Heart right ventricle (tissue), 16 donors: Measurements from ENCODE around the gene CKAP2L. TPM values are rescaled to one million over a fixed set of nuclear protein-coding genes. Genes with fewer than 3 reads are reported as not detected.
A peak's percentile ranks its signal among the peaks of the same experiment; 100 is the strongest.

Experiments
- ATAC-seq, 8 donors: fragments of 200-7000 bp; cut with Tn5 transposase; one replicate each; pipeline ENCODE4 v1.9.1; 2020; ENCODE audit warnings: mild to moderate bottlenecking in 8 of 8, moderate library complexity in 8 of 8, moderate number of reproducible peaks in 1 of 8
- DNase-seq, 2 donors: peaks; one replicate each; pipeline ENCODE4 v3.0.0-alpha.2; 2020
- H3K27ac ChIP-seq, 10 donors: fragments of 200-600 bp; sonication (generic) in 2 of 10; one replicate each; pipeline versions ENCODE4 v1.5.0 to v1.8.0; 2020 to 2022; ENCODE audit warnings: mild to moderate bottlenecking in 3 of 10
- H3K27me3 ChIP-seq, 7 donors: fragments of 200-600 bp; one replicate each; pipeline ENCODE4 v1.8.0; 2021 to 2022; ENCODE audit warnings: mild to moderate bottlenecking in 2 of 7
- H3K36me3 ChIP-seq, 9 donors: fragments of 200-600 bp; sonication (generic) in 1 of 9; one replicate each; pipeline versions ENCODE4 v1.5.0 to v1.8.0; 2020 to 2022; ENCODE audit warnings: mild to moderate bottlenecking in 2 of 9
- H3K4me1 ChIP-seq, 9 donors: fragments of 200-600 bp; sonication (generic) in 1 of 9; one replicate each; pipeline versions ENCODE4 v1.5.0 to v1.8.0; 2020 to 2022; ENCODE audit warnings: mild to moderate bottlenecking in 4 of 9
- H3K4me3 ChIP-seq, 10 donors: fragments of 200-600 bp; sonication (generic) in 2 of 10; one replicate each; pipeline versions ENCODE4 v1.5.0 to v1.8.0; 2020 to 2022; ENCODE audit warnings: mild to moderate bottlenecking in 7 of 10, moderate library complexity in 2 of 10
- H3K9me3 ChIP-seq, 11 donors: fragments of 200-600 bp in 10 of 11; sonication (generic) in 2 of 11; one replicate each; pipeline versions ENCODE4 v1.5.0 to v1.8.0; 2013 to 2022; ENCODE audit warnings: mild to moderate bottlenecking in 2 of 11, control low read depth in 1 of 11, moderate library complexity in 1 of 11
- WGBS, 2 donors: extraction: QIAGEN DNeasy Blood & Tissue Kit; methylation state at CpG; one replicate each; pipeline ENCODE4 v1.1.7; 2013; ENCODE audit warnings: inconsistent platforms in 1 of 2; 5-methylcytosine and 5-hydroxymethylcytosine counted together
- intact Hi-C, 10 donors: fragments of 100-400 bp; cut with DNase I; formaldehyde crosslinking; loops; one replicate each; pipeline versions ENCODE4 v1.11.1 to v1.14.2; 2022
- polyA plus RNA-seq, 2 donors: library from polyadenylated mRNA; stranded (reverse); fragments of 200-250 nt; gene quantifications; one replicate each; pipeline ENCODE4 v1.2.3, GENCODE V29; 2013
- total RNA-seq, 10 donors: library from RNA; stranded (reverse); fragmentation: NEBNext Ultra II Directional in 3 of 10; extraction: Animal tissue kit (Norgen Biotek cat#: 25700) in 3 of 10; gene quantifications; one replicate each; pipeline versions ENCODE4 v1.2.1 to v1.2.4, GENCODE V29; 2021 to 2023
- TF ChIP-seq, protein P1 (sequence below), 9 donors: fragments of 200-600 bp; sonication (generic) in 2 of 9; IDR thresholded peaks; one replicate each; pipeline versions ENCODE4 v1.5.0 to v1.8.0; 2021 to 2022; ENCODE audit warnings: antibody characterized with exemption in 9 of 9, mild to moderate bottlenecking in 5 of 9, moderate library complexity in 1 of 9
- donor health status: Arrhythmogenic right ventricular cardiomyopathy.
- donor health status: ischemic (EF 13 %, LVEDD 7.1; RV severe dilation, severe dysfunction).
- donor health status: healthy with polysubstance abuse.
- donor health status: DM: no; HTN: yes; CAD: no.
- donor health status: DM: no; HTN: no; CAD: no.
- donor health status: ischemic (EF 25% LVEDD 6.9; RV normal size, moderate dysfunction).
- donor health status: ischemic (EF 25% LVEDD 5.7; RV mildly dilated, moderate dysfunction).
- donor health status: healthy.
- donor health status: DM: yes; HTN: yes; CAD: no.
- donor health status: Ischemic cardiomyopathy.
- donor health status: ischemic (EF 35%, LVEDD 5.7; RV mildly dilated, moderate dysfunction).
- donor health status: nonischemic (EF 11% LVEDD 7.7; RV severe dilation, severe dysfunction).
- donor health status: DM: yes; HTN: yes; CAD: no.
- donor health status: PGD.
- donor health status: ischemic (EF 29% LVEDD 5.4; RV normal size, mild dysfunction).
- donor health status: nonischemic (EF 23%, LVEDD 6.1; RV moderate dilation, normal function).

Gene CKAP2L
- total and polyA plus RNA-seq, 12 donors: 0.03 to 1.8 (median 0.44) TPM; not detected in 5

DNA sequence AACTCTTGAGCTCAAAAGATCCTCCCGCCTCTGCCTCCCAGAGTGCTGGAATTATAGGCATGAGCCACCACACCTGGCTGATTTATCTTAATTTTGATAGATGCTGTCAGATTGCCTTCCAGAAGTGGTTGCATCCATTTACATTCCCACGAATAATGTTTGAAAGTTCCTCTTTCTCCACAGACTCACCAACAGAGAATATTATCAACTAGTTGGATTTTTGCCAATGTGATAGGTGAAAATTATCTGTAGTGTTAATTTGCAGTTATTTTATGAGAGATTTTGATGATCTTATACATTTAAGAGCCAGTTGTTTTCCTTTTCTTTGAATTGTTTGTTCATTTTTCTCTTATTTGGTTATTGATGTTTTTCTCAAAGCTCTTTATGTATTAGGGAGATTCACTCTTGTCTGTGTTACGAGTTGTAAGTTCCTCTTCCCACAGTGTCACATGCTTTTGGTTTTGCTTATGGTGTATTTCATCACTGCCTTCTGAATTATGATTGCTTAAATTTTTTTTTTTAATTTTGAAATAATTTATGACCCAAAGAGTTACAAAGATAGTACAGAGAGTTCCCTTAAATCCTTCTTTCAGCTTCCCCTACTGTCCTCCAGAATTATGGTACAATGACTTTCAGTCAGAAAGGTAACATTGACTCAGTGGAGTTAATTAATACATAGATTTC is 64.3 kb downstream of the CKAP2L start:
- peak in 5 of 8 donors; percentile 18 to 67 (median 61) for ATAC-seq
- Histone ChIP-seq H3K4me1 (peaks cover 0 to 38% (median 0%) of the 10 kb centered on the region in 9 donors), H3K27me3 (peaks cover 0 to 12% (median 0%) of the 10 kb centered on the region in 7 donors), H3K9me3 (no peaks in the 10 kb centered on the region), H3K27ac (peak overlapping the region in 3 of 10 donors; percentile 21 to 87 (median 40)), H3K36me3 (no peaks in the 10 kb centered on the region), H3K4me3 (no peak overlapping the region)
- WGBS, 2 donors: 70 to 75% methylated on average over 3 of the region's 3 CpGs
- no peak for DNase-seq
- TF ChIP-seq, protein P1, sequence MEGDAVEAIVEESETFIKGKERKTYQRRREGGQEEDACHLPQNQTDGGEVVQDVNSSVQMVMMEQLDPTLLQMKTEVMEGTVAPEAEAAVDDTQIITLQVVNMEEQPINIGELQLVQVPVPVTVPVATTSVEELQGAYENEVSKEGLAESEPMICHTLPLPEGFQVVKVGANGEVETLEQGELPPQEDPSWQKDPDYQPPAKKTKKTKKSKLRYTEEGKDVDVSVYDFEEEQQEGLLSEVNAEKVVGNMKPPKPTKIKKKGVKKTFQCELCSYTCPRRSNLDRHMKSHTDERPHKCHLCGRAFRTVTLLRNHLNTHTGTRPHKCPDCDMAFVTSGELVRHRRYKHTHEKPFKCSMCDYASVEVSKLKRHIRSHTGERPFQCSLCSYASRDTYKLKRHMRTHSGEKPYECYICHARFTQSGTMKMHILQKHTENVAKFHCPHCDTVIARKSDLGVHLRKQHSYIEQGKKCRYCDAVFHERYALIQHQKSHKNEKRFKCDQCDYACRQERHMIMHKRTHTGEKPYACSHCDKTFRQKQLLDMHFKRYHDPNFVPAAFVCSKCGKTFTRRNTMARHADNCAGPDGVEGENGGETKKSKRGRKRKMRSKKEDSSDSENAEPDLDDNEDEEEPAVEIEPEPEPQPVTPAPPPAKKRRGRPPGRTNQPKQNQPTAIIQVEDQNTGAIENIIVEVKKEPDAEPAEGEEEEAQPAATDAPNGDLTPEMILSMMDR (IDR thresholded peaks at IDR 0.05): no peak
- intact Hi-C loops: loop anchor here in 3 of 10 donors (5.0 to 10.0 kb wide), 2 partner anchors 75 to 88 kb away; no protein-coding TSS in a partner anchor

DNA sequence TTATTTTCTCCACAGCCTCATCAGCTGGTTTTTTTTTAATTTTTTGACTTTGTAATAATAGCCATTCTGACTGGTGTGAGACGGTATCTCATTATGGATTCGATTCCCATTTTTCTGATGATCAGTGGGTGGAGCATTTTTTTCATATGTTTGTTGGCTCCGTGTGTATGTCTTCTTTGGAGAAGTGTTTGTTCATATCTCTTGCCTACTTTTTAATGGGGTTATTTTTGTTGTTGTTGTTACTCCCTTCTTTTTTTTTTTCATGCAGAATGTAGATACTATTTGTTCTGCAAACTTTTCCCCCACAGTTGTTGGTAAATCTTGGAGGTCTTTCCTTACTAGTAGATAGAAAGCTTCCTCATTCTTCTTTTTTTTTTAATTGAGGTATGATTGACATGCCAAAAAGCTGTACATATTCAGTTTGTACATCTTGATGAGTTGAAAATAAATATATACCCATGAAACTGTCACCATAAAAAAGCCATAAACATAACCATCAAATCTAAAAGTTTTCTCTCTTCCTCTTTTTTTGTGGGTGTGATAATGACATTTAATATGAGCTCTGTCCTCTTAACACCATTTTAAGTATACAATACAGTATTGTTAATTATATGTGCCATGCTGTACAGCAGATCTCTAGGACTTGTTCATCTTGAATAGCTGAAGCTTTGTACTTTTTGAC is 65.4 kb downstream of the CKAP2L start:
- WGBS, 2 donors: 87 to 88% methylated on average over 3 of the region's 3 CpGs
- H3K4me1 ChIP-seq: peaks cover 0 to 38% (median 0%) of the 10 kb centered on the region in 9 donors
- no peak overlapping the region for H3K4me3 ChIP-seq
- peak overlapping the region in 2 of 10 donors; percentile 40 to 87 for H3K27ac ChIP-seq
- TF ChIP-seq, protein P1 (IDR thresholded peaks at IDR 0.05): no peak
- peaks cover 0 to 7% (median 0%) of the 10 kb centered on the region in 7 donors for H3K27me3 ChIP-seq
- intact Hi-C loops: loop anchor here in 2 of 10 donors (10.0 kb wide), 1 partner anchor 74 kb away; no protein-coding TSS in a partner anchor
- DNase-seq (no peak), ATAC-seq (no peak)
- no peaks in the 10 kb centered on the region for H3K9me3 ChIP-seq
- H3K36me3 ChIP-seq: no peaks in the 10 kb centered on the region

DNA sequence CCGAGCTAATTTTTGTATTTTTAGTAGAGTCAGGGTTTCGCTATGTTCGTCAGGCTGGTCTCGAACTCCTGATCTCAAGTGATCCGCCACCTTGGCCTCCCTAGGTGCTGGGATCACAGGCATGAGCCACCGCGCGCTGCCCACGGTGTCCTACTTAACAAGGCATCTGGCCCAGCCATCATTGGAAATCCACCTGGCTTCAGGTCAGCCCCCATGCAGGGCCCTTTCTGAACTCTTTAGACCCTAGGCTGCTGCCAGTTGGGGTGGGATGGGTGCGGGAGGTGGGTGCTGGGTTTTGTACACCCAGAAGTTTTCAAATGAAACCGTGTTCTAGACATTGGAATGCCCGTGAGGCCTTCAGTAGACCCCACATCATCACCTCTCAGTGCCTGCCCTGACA is 70.2 kb downstream of the CKAP2L start:
- intact Hi-C loops: loop anchor here in 6 of 10 donors (5.0 to 10.0 kb wide), 4 partner anchors 67 to 92 kb away; no protein-coding TSS in a partner anchor
- 96 to 98% methylated on average over 12 of the region's 12 CpGs for WGBS, 2 donors
- TF ChIP-seq, protein P1 (IDR thresholded peaks at IDR 0.05): no peak
- peaks cover 0 to 43% (median 0%) of the 10 kb centered on the region in 9 donors for H3K4me1 ChIP-seq
- ATAC-seq: no peak
- no peaks in the 10 kb centered on the region for H3K27me3 ChIP-seq
- H3K4me3 ChIP-seq: no peak overlapping the region
- H3K9me3 ChIP-seq: no peaks in the 10 kb centered on the region
- no peaks in the 10 kb centered on the region for H3K36me3 ChIP-seq
- no peak overlapping the region for H3K27ac ChIP-seq
- DNase-seq: no peak

DNA sequence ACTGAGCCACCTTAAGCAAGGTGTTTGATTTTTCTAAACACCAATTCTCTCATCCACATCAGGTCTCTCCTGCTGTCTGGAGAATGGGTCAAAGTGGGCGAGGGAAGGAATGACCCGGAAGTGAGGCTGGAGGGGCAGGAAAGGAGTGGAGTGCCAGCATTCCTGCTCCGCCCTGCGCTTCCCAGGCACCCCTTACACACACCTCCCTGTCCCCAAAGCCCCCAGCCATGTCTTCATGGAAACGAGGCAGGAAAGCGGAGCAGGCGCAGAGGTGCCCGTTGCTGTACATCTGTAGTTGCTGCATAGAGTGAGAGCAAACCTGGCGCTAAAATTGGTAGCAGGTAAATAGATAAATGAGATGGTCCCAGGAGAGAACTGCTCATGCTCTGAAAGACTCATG is 70.8 kb downstream of the CKAP2L start:
- TF ChIP-seq, protein P1 (IDR thresholded peaks at IDR 0.05): no peak
- intact Hi-C loops: loop anchor here in 6 of 10 donors (5.0 to 10.0 kb wide), 4 partner anchors 66 to 91 kb away; no protein-coding TSS in a partner anchor
- no peak for ATAC-seq

More for the DNA sequence above, 70.8 kb downstream of the CKAP2L start:
- no peak for DNase-seq
- Histone ChIP-seq H3K27me3 (no peaks in the 10 kb centered on the region), H3K9me3 (no peaks in the 10 kb centered on the region), H3K4me3 (no peak overlapping the region), H3K4me1 (peaks cover 0 to 37% (median 0%) of the 10 kb centered on the region in 9 donors), H3K27ac (no peak overlapping the region), H3K36me3 (no peaks in the 10 kb centered on the region)
- 81 to 90% methylated on average over 9 of the region's 9 CpGs for WGBS, 2 donors
